HG03469 (cell line): ENCODE results near the gene GPR146.
A peak's percentile ranks its signal among the peaks of the same experiment; 100 is the strongest.

ENCODE experiments used
- ATAC-seq: cut with Tn5 transposase; IDR thresholded peaks from one replicate; pipeline ENCODE4 v1.9.1; 2021; ENCODE audit warnings: mild to moderate bottlenecking, moderate library complexity, moderate number of reproducible peaks; ENCODE audit not compliant: unreplicated experiment

The GPR146 gene

GRCh38 chr7:1056785-1057410 is 12.6 kb downstream of the GPR146 start:
- no peak for ATAC-seq

- ATAC-seq, result no peak
Observed at GRCh38 chr7:1057416-1058291, 13.3 kb downstream of the GPR146 start.

GRCh38 chr7:1058311-1058710 is 14.0 kb downstream of the GPR146 start:
- ATAC-seq, result no peak

- ATAC-seq, result no peak
Observed at GRCh38 chr7:1058821-1059199, 14.5 kb downstream of the GPR146 start.

- no peak for ATAC-seq
Observed at GRCh38 chr7:1059200-1060091, 15.1 kb downstream of the GPR146 start.

- no peak for ATAC-seq
Observed at GRCh38 chr7:1060315-1061072, 16.1 kb downstream of the GPR146 start.

GRCh38 chr7:1061180-1061579 is 16.8 kb downstream of the GPR146 start:
- ATAC-seq, result no peak

GRCh38 chr7:1062296-1063294 is 18.2 kb downstream of the GPR146 start:
- peak; percentile 49 for ATAC-seq

GRCh38 chr7:1063361-1063760 is 19.0 kb downstream of the GPR146 start:
- no peak for ATAC-seq

- no peak for ATAC-seq
Observed at GRCh38 chr7:1064581-1064980, 20.2 kb downstream of the GPR146 start.

GRCh38 chr7:1065263-1065584 is 20.9 kb downstream of the GPR146 start:
- no peak for ATAC-seq

- no peak for ATAC-seq
Observed at GRCh38 chr7:1065585-1066241, 21.4 kb downstream of the GPR146 start.

- no peak for ATAC-seq
Observed at GRCh38 chr7:1066242-1066588, 21.9 kb downstream of the GPR146 start.

- ATAC-seq, result no peak
Observed at GRCh38 chr7:1068013-1068412, 23.7 kb downstream of the GPR146 start.

- ATAC-seq, result no peak
Observed at GRCh38 chr7:1068619-1069018, 24.3 kb downstream of the GPR146 start.

- ATAC-seq, result no peak
Observed at GRCh38 chr7:1070544-1071011, 26.2 kb downstream of the GPR146 start.

- ATAC-seq, result no peak
Observed at GRCh38 chr7:1071731-1072254, 27.4 kb downstream of the GPR146 start.

GRCh38 chr7:1073142-1073977 is 29.0 kb downstream of the GPR146 start:
- no peak for ATAC-seq
